NOMO-1 treated with DMSO at 0.1 percent for 48 hours (cell line): Measurements from ENCODE around the gene SOX15.

Experiments used
- DNase-seq: peaks from one replicate; lab custom pipeline; 2025; ENCODE audit not compliant: unreplicated experiment; lab: John Stamatoyannopoulos, UW

Gene SOX15

GRCh38 chr17:7579001-7579833 is 10.7 kb downstream of the SOX15 start, which contains the start of gene CD68:
TSS of gene CD68 (plus strand) at chr17:7579638. CDS start at chr17:7579678, 40 bp downstream.
- DNase-seq: peak; percentile 99

GRCh38 chr17:7577327-7578199 is 12.3 kb downstream of the SOX15 start:
- DNase-seq: no peak

GRCh38 chr17:7576432-7576937 is 13.4 kb downstream of the SOX15 start:
- no peak for DNase-seq

- DNase-seq: no peak
Observed at GRCh38 chr17:7575959-7576358, 13.9 kb downstream of the SOX15 start.

GRCh38 chr17:7575481-7575883 is 14.4 kb downstream of the SOX15 start:
- DNase-seq: no peak

GRCh38 chr17:7574176-7574953 is 15.5 kb downstream of the SOX15 start:
- DNase-seq: no peak

GRCh38 chr17:7573324-7574080 is 16.4 kb downstream of the SOX15 start:
- DNase-seq: peak; percentile 93

GRCh38 chr17:7572588-7573323 is 17.1 kb downstream of the SOX15 start:
- DNase-seq: peak; percentile 99

- DNase-seq: no peak
Observed at GRCh38 chr17:7572338-7572587, 17.6 kb downstream of the SOX15 start.

GRCh38 chr17:7570351-7570750 is 19.5 kb downstream of the SOX15 start:
- DNase-seq: no peak

- no peak for DNase-seq
Observed at GRCh38 chr17:7569571-7569970, 20.3 kb downstream of the SOX15 start.

GRCh38 chr17:7563115-7563869 is 26.6 kb downstream of the SOX15 start:
- no peak for DNase-seq

- DNase-seq: no peak
Observed at GRCh38 chr17:7562208-7562605, 27.7 kb downstream of the SOX15 start.

- peak; percentile 80 for DNase-seq
Observed at GRCh38 chr17:7561589-7562207, 28.2 kb downstream of the SOX15 start, which contains the start of gene SENP3. TSS of gene SENP3 (plus strand) at chr17:7561919. CDS start at chr17:7563077, 1,158 bp downstream.

- peak; percentile 81 for DNase-seq
Observed at GRCh38 chr17:7561028-7561575, 28.8 kb downstream of the SOX15 start.

GRCh38 chr17:7560172-7561027 is 29.5 kb downstream of the SOX15 start:
- peak; percentile 52 for DNase-seq
